Mononuclear cell (primary cell): ENCODE measurements around the gene COX10. TPM values are rescaled to one million over a fixed set of nuclear protein-coding genes. Genes with fewer than 3 reads are reported as not detected.
"Not testable (repeated sequence)": the region's sequence is repeated elsewhere in the genome, so short reads cannot be mapped to it uniquely, and the experiment has no call there.

ENCODE experiments used
- H3K27me3 ChIP-seq: 2 replicates; pipeline ENCODE4 v1.6.0; 2011; ENCODE audit warnings: low read length, control low read depth; ENCODE audit not compliant: insufficient read depth
- H3K4me1 ChIP-seq: 2 replicates; pipeline ENCODE4 v1.5.1; 2011; ENCODE audit warnings: mild to moderate bottlenecking, low read length, control low read depth; ENCODE audit not compliant: insufficient read depth
- H3K4me3 ChIP-seq: 2 replicates; pipeline ENCODE4 v1.5.1; 2011; ENCODE audit warnings: mild to moderate bottlenecking, low read length, moderate library complexity
- H3K9me3 ChIP-seq: 2 replicates; pipeline ENCODE4 v1.5.1; 2011; ENCODE audit warnings: low read depth, mild to moderate bottlenecking, control low read depth, low read length
- total RNA-seq: library from RNA; depleted of rRNA; stranded (reverse); fragments of >200 nt; gene quantifications from one replicate; pipeline ENCODE4 v1.2.3, GENCODE V29; 2012

Gene COX10
- total RNA-seq, 1 donor = 17.5 TPM

- no peaks in the 10 kb centered on the region for H3K4me1 ChIP-seq
- H3K9me3 ChIP-seq = peaks cover 12% of the 10 kb centered on the region
- no peak overlapping the region for H3K4me3 ChIP-seq
- no peaks in the 10 kb centered on the region for H3K27me3 ChIP-seq
Observed at GRCh38 chr17:14165616-14166015, 96.3 kb downstream of the COX10 start.

- H3K4me1 ChIP-seq, H3K27me3 ChIP-seq, H3K4me3 ChIP-seq: not testable (repeated sequence)
- H3K9me3 ChIP-seq = peaks cover 12% of the 10 kb centered on the region
Observed at GRCh38 chr17:14167831-14168230, 98.5 kb downstream of the COX10 start.

GRCh38 chr17:14168582-14168981 is 99.3 kb downstream of the COX10 start:
- Histone ChIP-seq H3K4me1 (no peaks in the 10 kb centered on the region), H3K9me3 (peaks cover 12% of the 10 kb centered on the region), H3K27me3 (no peaks in the 10 kb centered on the region), H3K4me3 (no peak overlapping the region)

GRCh38 chr17:14169287-14169686 is 100.0 kb downstream of the COX10 start:
- Histone ChIP-seq H3K27me3 (no peaks in the 10 kb centered on the region), H3K4me3 (no peak overlapping the region), H3K4me1 (no peaks in the 10 kb centered on the region), H3K9me3 (peaks cover 12% of the 10 kb centered on the region)

- H3K4me1 ChIP-seq = no peaks in the 10 kb centered on the region
- H3K27me3 ChIP-seq = no peaks in the 10 kb centered on the region
- H3K9me3 ChIP-seq = peaks cover 12% of the 10 kb centered on the region
- no peak overlapping the region for H3K4me3 ChIP-seq
Observed at GRCh38 chr17:14169901-14170300, 100.6 kb downstream of the COX10 start.

GRCh38 chr17:14176989-14177388 is 107.7 kb downstream of the COX10 start:
- H3K27me3 ChIP-seq, H3K9me3 ChIP-seq, H3K4me1 ChIP-seq, H3K4me3 ChIP-seq: not testable (repeated sequence)

GRCh38 chr17:14177801-14178200 is 108.5 kb downstream of the COX10 start:
- H3K4me1 ChIP-seq, H3K9me3 ChIP-seq, H3K27me3 ChIP-seq, H3K4me3 ChIP-seq: not testable (repeated sequence)

GRCh38 chr17:14179951-14180350 is 110.6 kb downstream of the COX10 start:
- H3K27me3 ChIP-seq, H3K4me1 ChIP-seq, H3K9me3 ChIP-seq: not testable (repeated sequence)

GRCh38 chr17:14182084-14182483 is 112.8 kb downstream of the COX10 start:
- H3K4me1 ChIP-seq, H3K27me3 ChIP-seq, H3K4me3 ChIP-seq, H3K9me3 ChIP-seq: not testable (repeated sequence)

More at GRCh38 chr17:14179951-14180350, 110.6 kb downstream of the COX10 start:
- not testable (repeated sequence) for H3K4me3 ChIP-seq

GRCh38 chr17:14184536-14184935 is 115.2 kb downstream of the COX10 start:
- H3K27me3 ChIP-seq, H3K4me3 ChIP-seq, H3K9me3 ChIP-seq, H3K4me1 ChIP-seq: not testable (repeated sequence)

GRCh38 chr17:14186443-14186842 is 117.1 kb downstream of the COX10 start:
- H3K9me3 ChIP-seq, H3K27me3 ChIP-seq, H3K4me3 ChIP-seq, H3K4me1 ChIP-seq: not testable (repeated sequence)

- H3K4me3 ChIP-seq, H3K9me3 ChIP-seq, H3K27me3 ChIP-seq: not testable (repeated sequence)
- peaks cover 20% of the 10 kb centered on the region for H3K4me1 ChIP-seq
Observed at GRCh38 chr17:14190774-14191173, 121.5 kb downstream of the COX10 start.

- H3K9me3 ChIP-seq, H3K27me3 ChIP-seq, H3K4me3 ChIP-seq: not testable (repeated sequence)
- H3K4me1 ChIP-seq = peaks cover 26% of the 10 kb centered on the region
Observed at GRCh38 chr17:14191469-14191868, 122.2 kb downstream of the COX10 start.

- peaks cover 32% of the 10 kb centered on the region for H3K4me1 ChIP-seq
- not testable (repeated sequence) for H3K27me3 ChIP-seq, H3K4me3 ChIP-seq, H3K9me3 ChIP-seq
Observed at GRCh38 chr17:14192039-14192438, 122.7 kb downstream of the COX10 start.

GRCh38 chr17:14192636-14193344 is 123.5 kb downstream of the COX10 start:
- H3K4me3 ChIP-seq, H3K27me3 ChIP-seq, H3K9me3 ChIP-seq: not testable (repeated sequence)
- peaks cover 40% of the 10 kb centered on the region for H3K4me1 ChIP-seq

- H3K27me3 ChIP-seq = no peaks in the 10 kb centered on the region
- H3K4me1 ChIP-seq = peaks cover 72% of the 10 kb centered on the region
- H3K9me3 ChIP-seq = no peaks in the 10 kb centered on the region
- no peak overlapping the region for H3K4me3 ChIP-seq
Observed at GRCh38 chr17:14196377-14196997, 127.2 kb downstream of the COX10 start.
